HG02885 (cell line): ENCODE measurements around the gene HLA-F.
A peak's percentile ranks its signal among the peaks of the same experiment; 100 is the strongest.

Source experiments
- ATAC-seq: cut with Tn5 transposase; IDR thresholded peaks from one replicate; pipeline ENCODE4 v1.9.1; 2021; ENCODE audit warnings: mild to moderate bottlenecking; ENCODE audit not compliant: unreplicated experiment, poor library complexity

The HLA-F gene

GRCh38 chr6:29723262-29723665 lies at the start of gene HLA-F:
Gene HLA-F, plus strand, starts transcription at chr6:29723434. Its CDS starts 30 bp downstream, at chr6:29723464.
- peak; percentile 89 for ATAC-seq

DNA sequence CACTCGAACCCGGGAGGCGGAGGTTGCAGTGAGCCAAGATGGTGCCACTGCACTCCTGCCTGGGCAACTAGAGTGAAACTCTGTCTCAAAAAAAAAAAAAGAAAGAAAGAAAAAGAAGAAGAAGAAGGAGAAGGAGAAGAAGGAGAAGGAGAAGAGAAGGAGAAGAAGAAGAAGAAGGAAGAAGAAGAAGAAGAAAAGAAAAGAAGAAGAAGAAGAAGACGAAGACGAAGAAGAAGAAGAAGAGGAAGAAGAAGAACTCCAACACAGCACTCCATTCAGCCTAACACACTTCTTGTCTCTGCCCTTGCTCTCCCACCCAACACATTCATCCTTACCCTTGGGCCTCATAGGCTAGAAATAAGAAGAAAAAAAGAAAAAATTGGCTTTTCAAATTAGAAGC lies 49.2 kb upstream of the HLA-F start:
- ATAC-seq: no peak

- ATAC-seq: no peak
Measured at GRCh38 chr6:29675561-29675960, 47.7 kb upstream of the HLA-F start.

GRCh38 chr6:29676981-29677601 lies 46.1 kb upstream of the HLA-F start:
- ATAC-seq: no peak

DNA sequence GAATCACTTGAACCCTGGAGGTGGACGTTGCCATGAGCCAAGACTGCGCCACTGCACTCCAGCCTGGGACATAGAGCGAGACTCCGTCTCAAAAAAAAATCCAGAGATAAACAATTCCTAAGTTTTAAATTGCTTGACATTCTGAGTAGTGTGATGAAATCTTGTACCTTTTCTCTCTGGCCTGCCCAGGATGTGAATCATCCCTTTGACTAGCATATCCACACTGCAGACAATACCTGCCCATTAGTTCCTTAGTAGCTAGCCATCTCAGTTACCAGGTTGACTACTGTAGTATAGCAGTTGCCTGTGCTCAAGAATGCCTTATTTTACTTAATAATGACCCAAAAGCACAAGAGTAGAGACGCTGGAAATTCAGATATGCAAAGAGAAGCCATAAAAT lies 45.1 kb upstream of the HLA-F start:
- no peak for ATAC-seq

- no peak for ATAC-seq
Measured at GRCh38 chr6:29679962-29680361, 43.3 kb upstream of the HLA-F start.

DNA sequence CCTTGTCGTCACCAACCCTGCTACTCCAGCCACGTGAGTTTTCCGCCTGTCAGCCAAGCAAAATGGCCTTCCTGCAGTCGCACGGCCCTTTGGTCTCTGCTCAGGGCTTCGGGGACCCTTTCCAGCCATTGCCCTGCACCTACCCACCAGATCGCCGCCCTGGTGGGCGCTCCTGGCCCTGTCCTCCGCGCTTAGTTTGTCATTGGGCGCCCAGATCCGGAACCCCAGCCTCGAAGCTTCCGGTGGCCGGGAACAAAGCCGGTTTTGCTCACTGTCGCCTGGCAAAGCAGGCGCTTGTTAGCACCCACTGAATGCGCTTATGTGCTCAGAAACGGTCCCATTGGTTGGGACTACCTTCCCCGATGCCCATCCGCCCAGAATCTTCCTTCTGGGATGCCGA lies 42.8 kb upstream of the HLA-F start:
- no peak for ATAC-seq

- ATAC-seq: no peak
Measured at GRCh38 chr6:29680904-29681303, 42.3 kb upstream of the HLA-F start, which contains the start of gene ZFP57. Gene ZFP57, minus strand, starts transcription at chr6:29681152. Its CDS starts 4,149 bp downstream, at chr6:29677003.

DNA sequence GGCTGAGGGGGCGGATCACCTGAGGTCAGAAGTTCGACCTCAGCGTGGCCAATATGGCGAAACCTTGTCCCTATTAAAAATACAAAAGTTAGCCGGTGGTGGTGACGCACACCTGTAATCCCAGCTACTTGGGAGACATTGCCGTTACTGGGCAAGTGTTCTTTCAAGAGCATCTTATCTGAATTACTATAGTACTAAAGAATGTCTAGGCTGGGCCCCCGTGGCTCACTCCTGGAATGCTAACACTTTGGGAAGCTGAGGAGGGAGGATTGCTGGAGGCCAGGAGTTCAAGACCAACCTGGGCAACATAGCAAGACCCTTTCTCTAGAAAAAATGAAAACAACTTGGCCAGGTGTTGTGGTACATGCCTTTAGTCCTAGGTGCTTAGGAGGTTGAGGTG lies 41.4 kb upstream of the HLA-F start:
- no peak for ATAC-seq

DNA sequence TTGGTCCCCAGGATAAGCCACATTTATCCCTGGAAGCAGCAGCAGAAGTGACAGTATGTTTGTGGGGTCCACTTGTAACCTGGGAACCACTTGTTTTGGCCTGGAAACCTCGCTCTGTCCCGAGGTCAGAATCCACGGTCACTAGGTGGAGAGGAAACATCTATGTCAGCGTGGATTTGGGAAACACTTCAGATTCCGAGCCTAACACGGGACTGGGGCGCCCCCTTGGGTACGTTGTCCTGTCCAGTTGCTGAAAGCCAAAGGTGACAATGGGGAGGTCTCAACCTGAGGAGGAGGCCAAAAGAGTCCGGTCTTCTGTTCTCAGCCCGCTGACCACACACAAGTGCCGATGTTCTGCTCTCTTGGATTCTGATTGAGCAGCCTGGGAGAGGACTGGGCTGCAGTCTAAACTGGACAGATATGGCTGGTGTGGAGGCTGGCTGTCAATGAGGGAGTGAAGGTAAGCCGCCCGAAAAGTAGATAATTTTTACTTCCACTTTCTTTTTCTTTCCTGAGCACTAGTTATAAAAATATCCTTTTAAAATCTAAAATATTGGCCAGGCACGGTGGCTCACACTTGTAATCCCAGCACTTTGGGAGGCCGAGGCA lies 37.4 kb upstream of the HLA-F start:
- ATAC-seq: no peak

DNA sequence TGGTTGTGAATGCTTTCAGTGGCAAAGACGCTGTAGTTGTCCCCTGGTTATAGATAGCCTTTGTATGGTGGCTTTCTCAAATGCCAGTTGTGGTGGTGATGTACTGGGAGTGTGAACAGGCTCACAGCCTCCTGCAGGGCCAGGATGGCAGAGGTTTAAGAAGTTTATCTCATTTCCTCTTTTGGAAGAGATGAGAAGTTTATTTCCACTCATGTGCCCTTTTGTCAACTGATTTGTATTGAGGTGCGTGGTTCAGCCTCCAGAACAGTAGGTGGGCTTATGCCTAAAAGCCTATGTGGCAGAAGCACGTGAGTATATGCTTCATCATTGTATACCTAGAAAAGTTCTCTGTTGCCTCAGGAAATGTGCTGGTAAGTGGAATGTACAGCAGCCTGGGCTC lies 28.6 kb upstream of the HLA-F start:
- ATAC-seq: no peak

DNA sequence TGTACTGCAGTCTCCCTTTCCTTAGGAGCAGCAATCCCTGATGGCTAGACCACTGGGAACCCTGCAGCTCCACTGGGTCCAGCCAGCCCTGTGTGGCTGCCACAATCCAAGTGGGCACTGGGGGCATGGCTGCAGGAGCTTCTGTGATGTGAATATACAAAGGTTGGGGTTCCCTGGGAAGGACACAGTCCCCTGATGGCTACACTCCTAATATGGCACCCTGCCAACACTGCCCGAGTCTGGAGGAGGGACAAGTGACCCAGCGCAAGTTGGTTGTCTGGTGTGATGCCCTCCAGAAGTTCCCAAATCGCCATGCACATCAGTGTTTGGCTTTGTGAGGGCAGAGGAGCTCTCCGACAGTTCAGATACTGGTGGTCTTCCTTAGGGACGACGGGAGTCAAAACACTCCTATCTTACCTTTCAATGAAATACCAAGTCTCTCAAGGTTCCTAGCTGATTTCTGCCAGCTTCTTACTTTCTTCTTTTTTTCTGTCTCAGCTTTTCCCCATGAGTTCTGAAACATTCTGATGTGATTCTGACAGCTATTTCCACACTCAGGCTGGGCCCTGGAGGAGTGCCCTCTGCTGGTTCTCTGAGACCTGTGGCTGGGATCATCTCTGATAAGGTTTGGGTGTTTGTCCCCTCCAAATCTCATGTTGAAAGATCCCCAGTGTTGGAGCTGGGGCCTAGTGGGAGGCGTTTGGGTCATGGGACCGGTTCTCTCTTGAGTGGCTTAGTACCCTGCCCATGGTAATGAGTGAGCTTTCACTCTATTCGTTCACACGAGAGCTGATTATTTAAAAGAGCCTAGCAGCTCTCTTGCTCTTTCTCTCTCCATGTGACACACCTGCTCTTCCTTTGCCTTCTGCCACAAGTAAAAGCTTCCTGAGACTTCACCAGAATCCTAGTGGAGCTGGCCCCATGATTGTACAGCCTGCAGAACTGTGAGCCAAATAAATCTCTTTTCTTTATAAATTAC lies 26.8 kb upstream of the HLA-F start:
- ATAC-seq: no peak

DNA sequence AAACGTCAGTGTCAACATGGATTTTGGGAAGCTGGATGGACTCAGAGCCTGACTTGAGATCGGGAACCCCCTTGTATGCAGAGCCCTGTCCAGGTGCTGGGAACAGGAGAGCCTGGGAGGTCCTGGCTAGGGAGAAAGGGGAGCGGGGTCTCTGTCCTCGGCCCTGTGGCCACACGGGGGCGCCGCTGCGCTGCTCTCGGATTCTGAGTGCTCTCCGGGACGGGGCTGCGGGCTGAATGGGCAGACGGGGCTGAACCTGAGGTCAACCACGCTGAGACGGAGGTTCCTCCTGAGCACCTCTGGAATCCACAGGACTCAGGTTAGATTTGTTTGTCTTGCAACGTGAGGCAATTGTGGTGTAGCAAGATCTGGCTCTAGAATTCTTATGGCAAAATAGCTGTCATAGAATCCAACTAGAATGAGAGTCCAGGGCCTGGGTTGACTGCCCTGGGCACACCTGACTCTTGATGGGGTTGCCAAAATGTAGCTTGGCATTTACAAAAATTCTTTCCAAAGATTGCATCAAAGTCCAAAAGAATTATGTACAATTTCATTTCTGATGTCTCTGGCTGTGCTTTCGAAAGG lies 20.6 kb upstream of the HLA-F start:
- no peak for ATAC-seq

DNA sequence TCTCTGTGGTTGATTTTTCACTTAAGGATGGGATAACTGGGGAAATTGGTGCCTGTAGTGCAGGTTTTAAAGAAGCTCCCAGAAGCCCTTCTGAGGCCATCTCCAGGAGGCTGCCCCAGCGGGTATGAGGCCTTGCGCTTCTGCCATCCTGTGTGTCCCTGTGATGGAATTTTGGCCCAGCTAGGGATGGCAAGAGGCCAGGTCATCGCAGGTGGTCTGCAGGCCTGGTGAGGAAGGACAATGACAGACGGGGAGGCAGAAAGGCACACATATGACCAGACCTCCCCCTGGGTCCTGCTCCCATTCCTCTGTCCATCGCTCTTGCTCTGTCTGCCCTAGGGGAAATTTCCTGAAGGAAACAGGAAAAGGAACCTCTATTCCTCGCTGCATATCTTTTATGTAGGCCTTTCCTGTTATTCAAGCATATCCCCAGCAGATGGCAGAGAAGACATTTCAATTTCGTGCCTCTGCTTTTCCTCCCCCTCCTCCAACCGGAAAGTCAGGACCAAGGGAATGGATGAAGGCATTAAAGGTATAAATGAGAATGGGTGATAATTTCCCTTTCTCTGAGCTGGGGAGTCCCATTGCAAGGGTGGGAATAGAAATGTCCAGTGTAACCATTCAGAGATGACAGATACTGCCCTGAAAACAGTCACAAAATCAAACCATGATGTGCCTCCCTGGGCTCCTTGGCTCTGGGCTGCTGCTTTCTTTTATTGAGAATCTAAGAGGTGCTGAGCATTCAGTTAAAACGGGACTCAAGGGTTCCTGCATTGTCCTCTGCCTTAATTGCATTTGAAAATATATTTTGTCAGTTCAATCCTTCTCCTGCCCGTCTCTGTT lies 17.6 kb upstream of the HLA-F start:
- no peak for ATAC-seq

GRCh38 chr6:29708432-29709179 lies 14.6 kb upstream of the HLA-F start:
- no peak for ATAC-seq

- no peak for ATAC-seq
Measured at GRCh38 chr6:29709188-29709587, 14.0 kb upstream of the HLA-F start.

GRCh38 chr6:29710281-29710941 lies 12.8 kb upstream of the HLA-F start:
- no peak for ATAC-seq

GRCh38 chr6:29720863-29721262 lies 2.4 kb upstream of the HLA-F start:
- ATAC-seq: no peak
